Measurements from ENCODE around the gene WSB1.

- TF ChIP-seq CTCF (IDR thresholded peaks at IDR 0.05; ENCODE audit: insufficient read depth, low read length) (peak; percentile 37), GABPA (IDR thresholded peaks at IDR 0.05; ENCODE audit: low read depth) (no peak)
Observed at GRCh38 chr17:27353461-27354050, 59.6 kb downstream of the WSB1 start.
